DND-41 (cell line): Measurements from ENCODE around the gene GRIK2.

Source experiments
- CTCF ChIP-seq: IDR thresholded peaks from 2 replicates; pipeline ENCODE4 v1.5.1; 2012; ENCODE audit warnings: borderline replicate concordance, low read length, moderate library complexity, mild to moderate bottlenecking; ENCODE audit not compliant: poor library complexity, severe bottlenecking; ENCODE audit errors: extremely low read depth
- EZH2 ChIP-seq: IDR thresholded peaks from 3 replicates; pipeline ENCODE4 v1.6.1; 2012; ENCODE audit warnings: borderline replicate concordance, low read depth, mild to moderate bottlenecking, moderate library complexity, low read length, inconsistent platforms; ENCODE audit not compliant: severe bottlenecking

- no peak for TF ChIP-seq CTCF
- no peak for TF ChIP-seq EZH2
These were observed 46.3 kb downstream of the GRIK2 start for GRCh38 chr6:101439790-101440189.
